HG03095 (cell line): ENCODE results near the gene REN.

Source experiments
- ATAC-seq: cut with Tn5 transposase; IDR thresholded peaks from one replicate; pipeline ENCODE4 v1.9.1; 2021; ENCODE audit warnings: moderate library complexity; ENCODE audit not compliant: unreplicated experiment

Gene REN

GRCh38 chr1:204154568-204155255, 11.4 kb downstream of the REN start:
- no peak for ATAC-seq

- ATAC-seq, result no peak
Measured at GRCh38 chr1:204153667-204154066, 12.5 kb downstream of the REN start.

- ATAC-seq, result no peak
Measured at GRCh38 chr1:204152310-204153044, 13.7 kb downstream of the REN start.

- no peak for ATAC-seq
Measured at GRCh38 chr1:204151552-204152309, 14.4 kb downstream of the REN start, which contains the start of gene ETNK2. ETNK2 (minus strand) TSS chr1:204152044; CDS start chr1:204151852, 192 bp downstream.

GRCh38 chr1:204150702-204151551, 15.2 kb downstream of the REN start:
- ATAC-seq, result no peak

GRCh38 chr1:204149635-204150565, 16.2 kb downstream of the REN start:
- no peak for ATAC-seq

- ATAC-seq, result no peak
Measured at GRCh38 chr1:204149107-204149506, 17.0 kb downstream of the REN start.

GRCh38 chr1:204147406-204148383, 18.4 kb downstream of the REN start:
- ATAC-seq, result no peak

GRCh38 chr1:204146965-204147364, 19.2 kb downstream of the REN start:
- ATAC-seq, result no peak

- ATAC-seq, result no peak
Measured at GRCh38 chr1:204146309-204146708, 19.8 kb downstream of the REN start.

- ATAC-seq, result no peak
Measured at GRCh38 chr1:204145033-204145504, 21.1 kb downstream of the REN start.

GRCh38 chr1:204143276-204144041, 22.7 kb downstream of the REN start:
- no peak for ATAC-seq

- no peak for ATAC-seq
Measured at GRCh38 chr1:204142032-204142974, 23.8 kb downstream of the REN start.

- no peak for ATAC-seq
Measured at GRCh38 chr1:204141131-204141530, 25.0 kb downstream of the REN start.

- no peak for ATAC-seq
Measured at GRCh38 chr1:204139952-204140351, 26.2 kb downstream of the REN start.

GRCh38 chr1:204139088-204139487, 27.0 kb downstream of the REN start:
- ATAC-seq, result no peak

GRCh38 chr1:204136814-204137213, 29.3 kb downstream of the REN start:
- ATAC-seq, result no peak
